IMR-90 (cell line): ENCODE results near the gene ZMYM1.

Experiments used
- MAFK ChIP-seq: IDR thresholded peaks from 2 replicates; pipeline ENCODE4 v1.6.1; 2012; ENCODE audit warnings: low read depth, low read length, improper control_type of control experiment
- RAD21 ChIP-seq: IDR thresholded peaks from 2 replicates; pipeline ENCODE4 v1.6.1; 2012; ENCODE audit warnings: low read length, improper control_type of control experiment

GRCh38 chr1:35046730-35047129, 32.5 kb upstream of the ZMYM1 start:
- TF ChIP-seq RAD21, result no peak
- TF ChIP-seq MAFK, result no peak
